ENCODE data around the gene KLHL36. TPM values are rescaled to one million over a fixed set of nuclear protein-coding genes. Genes with fewer than 3 reads are reported as not detected.

KLHL36 gene
- total and polyA plus RNA-seq, 9 donors: 20.7 to 94.9 (median 55.9) TPM

- no peak for DNase-seq
- Histone ChIP-seq H3K4me1 (ENCODE audit: insufficient read depth) (peaks cover 6% of the 10 kb centered on the region), H3K27me3 (no peaks in the 10 kb centered on the region), H3K27ac (no peak overlapping the region), H3K9me3 (no peaks in the 10 kb centered on the region), H3K4me3 (no peak overlapping the region), H3K36me3 (no peaks in the 10 kb centered on the region)
- TF ChIP-seq EP300 (IDR thresholded peaks at IDR 0.05): no peak
- no peak for TF ChIP-seq POLR2A (IDR thresholded peaks at IDR 0.05)
- no peak for TF ChIP-seq CTCF (IDR thresholded peaks at IDR 0.05)
- WGBS, 3 donors: 93 to 95% (median 95%) methylated on average over 13 of the region's 13 CpGs
- intact Hi-C loops (cut with DNase I): no loop called here
Measured at GRCh38 chr16:84607061-84607460, 41.2 kb upstream of the KLHL36 start.

- Histone ChIP-seq H3K9me3 (no peaks in the 10 kb centered on the region), H3K4me1 (ENCODE audit: insufficient read depth) (peaks cover 8% of the 10 kb centered on the region), H3K27me3 (no peaks in the 10 kb centered on the region), H3K36me3 (no peaks in the 10 kb centered on the region), H3K4me3 (no peak overlapping the region), H3K27ac (no peak overlapping the region)
- 80 to 88% (median 85%) methylated on average over 7 of the region's 7 CpGs for WGBS, 3 donors
- TF ChIP-seq EP300 (IDR thresholded peaks at IDR 0.05) (no peak), POLR2A (IDR thresholded peaks at IDR 0.05) (no peak), CTCF (IDR thresholded peaks at IDR 0.05) (no peak)
- intact Hi-C loops (cut with DNase I): no loop called here
- no peak for DNase-seq
Measured at GRCh38 chr16:84607694-84608093, 40.6 kb upstream of the KLHL36 start.

- 88 to 93% (median 92%) methylated on average over 6 of the region's 6 CpGs for WGBS, 3 donors
- Histone ChIP-seq H3K27ac (no peak overlapping the region), H3K36me3 (no peaks in the 10 kb centered on the region), H3K4me3 (no peak overlapping the region), H3K27me3 (no peaks in the 10 kb centered on the region), H3K9me3 (no peaks in the 10 kb centered on the region), H3K4me1 (ENCODE audit: insufficient read depth) (peaks cover 8% of the 10 kb centered on the region)
- intact Hi-C loops (cut with DNase I): no loop called here
- TF ChIP-seq EP300 (IDR thresholded peaks at IDR 0.05) (no peak), CTCF (IDR thresholded peaks at IDR 0.05) (no peak), POLR2A (IDR thresholded peaks at IDR 0.05) (no peak)
- no peak for DNase-seq
Measured at GRCh38 chr16:84608282-84608681, 40.0 kb upstream of the KLHL36 start.

- no peak for TF ChIP-seq CTCF (IDR thresholded peaks at IDR 0.05)
- no peak for TF ChIP-seq POLR2A (IDR thresholded peaks at IDR 0.05)
- no peak for TF ChIP-seq EP300 (IDR thresholded peaks at IDR 0.05)
- WGBS, 3 donors: 84 to 94% (median 88%) methylated on average over 6 of the region's 6 CpGs
- no peaks in the 10 kb centered on the region for H3K27me3 ChIP-seq
- no peaks in the 10 kb centered on the region for H3K36me3 ChIP-seq
- intact Hi-C loops (cut with DNase I): no loop called here
- H3K27ac ChIP-seq: no peak overlapping the region
- H3K9me3 ChIP-seq: no peaks in the 10 kb centered on the region
- no peak for DNase-seq
- H3K4me3 ChIP-seq: no peak overlapping the region
- H3K4me1 ChIP-seq (ENCODE audit: insufficient read depth): peaks cover 18% of the 10 kb centered on the region
Measured at GRCh38 chr16:84609563-84610177, 38.6 kb upstream of the KLHL36 start.
